ENCODE data around the gene IKZF3.
"Not testable (repeated sequence)": the region's sequence is repeated elsewhere in the genome, so short reads cannot be mapped to it uniquely, and the experiment has no call there.

Gene IKZF3

GRCh38 chr17:39735882-39736281, 128.2 kb downstream of the IKZF3 start:
- no peak for TF ChIP-seq CTCF (IDR thresholded peaks at IDR 0.05; ENCODE audit: low read depth, low read length)
- no peak for DNase-seq (ENCODE audit: low read depth in 2 of 2)
- H3K4me3 ChIP-seq (replicated peaks in 1 of 2; ENCODE audit: low read depth in 2 of 2, low read length in 2 of 2), result no peak overlapping the region

DNA sequence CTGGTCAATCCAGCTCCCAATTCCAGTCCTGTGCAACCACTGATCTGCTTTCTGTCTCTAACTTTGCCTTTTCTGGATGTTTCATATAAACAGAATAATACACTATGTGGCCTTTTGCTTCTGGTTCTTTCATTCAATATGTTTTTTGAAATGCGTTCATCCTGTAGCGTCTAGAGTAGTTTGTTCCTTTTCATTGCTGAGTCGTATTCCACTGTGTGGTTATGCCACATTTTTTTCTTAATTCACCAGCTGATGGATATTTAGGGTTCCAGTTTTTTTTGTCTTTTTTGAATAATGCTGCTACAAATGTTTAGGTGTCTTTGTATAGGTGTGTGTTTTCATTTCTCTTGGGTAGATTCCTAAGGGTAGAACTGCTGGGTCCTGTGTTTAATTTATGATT, 131.5 kb downstream of the IKZF3 start:
- no peak for DNase-seq (ENCODE audit: low read depth in 2 of 2)
- no peak overlapping the region for H3K4me3 ChIP-seq (replicated peaks in 1 of 2; ENCODE audit: low read depth in 2 of 2, low read length in 2 of 2)
- TF ChIP-seq CTCF (IDR thresholded peaks at IDR 0.05; ENCODE audit: low read depth, low read length), result no peak

DNA sequence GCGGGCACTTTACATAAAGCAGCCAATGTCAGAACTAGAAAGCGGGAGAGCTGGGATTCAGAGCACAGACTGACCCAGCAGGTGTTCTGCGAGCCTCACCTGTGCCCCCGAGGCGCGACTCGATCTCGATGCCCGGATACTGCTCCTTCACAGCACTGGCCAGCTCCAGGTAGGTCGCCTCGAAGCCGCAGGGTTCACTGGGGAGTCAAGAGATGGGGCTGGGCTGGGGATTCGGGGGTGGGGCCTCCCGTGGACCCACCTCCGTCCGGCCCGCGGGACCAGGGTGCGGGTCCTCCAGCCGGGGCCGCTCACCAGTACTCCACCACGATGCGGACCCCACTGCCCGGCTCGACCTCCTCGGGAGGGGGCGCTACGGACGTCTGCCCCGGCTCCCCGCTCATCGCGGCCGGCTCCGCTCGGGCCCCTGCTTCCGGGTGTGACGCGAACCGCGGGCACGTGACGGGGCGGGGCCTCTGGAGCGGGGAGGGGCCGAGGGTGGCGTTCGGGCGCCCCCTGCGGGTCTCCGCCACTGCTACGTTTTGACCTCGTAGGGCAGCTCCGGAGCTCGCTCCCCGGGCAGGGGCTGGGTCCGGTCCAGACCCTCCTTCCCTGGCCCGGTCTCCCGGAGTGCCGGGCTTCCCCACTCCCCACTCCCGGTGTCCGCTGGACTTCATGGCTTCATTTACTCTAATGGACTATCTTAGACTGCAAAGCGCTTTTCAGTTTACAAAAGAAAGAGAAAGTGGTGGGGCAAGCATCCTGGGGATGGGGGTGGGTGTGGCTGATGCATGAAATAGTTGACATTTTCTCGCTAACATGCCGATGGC, 133.8 kb downstream of the IKZF3 start, which contains the start of gene MIEN1:
TSS of gene MIEN1 (minus strand) at position 438 of the 827 bp plus-strand sequence. CDS start at position 401, 37 bp downstream.
- peak within 1 kb of the TSS; percentile 73 to 82 for H3K4me3 ChIP-seq (replicated peaks in 1 of 2; ENCODE audit: low read depth in 2 of 2, low read length in 2 of 2)
- TF ChIP-seq CTCF (IDR thresholded peaks at IDR 0.05; ENCODE audit: low read depth, low read length), result peak; percentile 69
- peak; percentile 83 to 87 for DNase-seq (ENCODE audit: low read depth in 2 of 2)

DNA sequence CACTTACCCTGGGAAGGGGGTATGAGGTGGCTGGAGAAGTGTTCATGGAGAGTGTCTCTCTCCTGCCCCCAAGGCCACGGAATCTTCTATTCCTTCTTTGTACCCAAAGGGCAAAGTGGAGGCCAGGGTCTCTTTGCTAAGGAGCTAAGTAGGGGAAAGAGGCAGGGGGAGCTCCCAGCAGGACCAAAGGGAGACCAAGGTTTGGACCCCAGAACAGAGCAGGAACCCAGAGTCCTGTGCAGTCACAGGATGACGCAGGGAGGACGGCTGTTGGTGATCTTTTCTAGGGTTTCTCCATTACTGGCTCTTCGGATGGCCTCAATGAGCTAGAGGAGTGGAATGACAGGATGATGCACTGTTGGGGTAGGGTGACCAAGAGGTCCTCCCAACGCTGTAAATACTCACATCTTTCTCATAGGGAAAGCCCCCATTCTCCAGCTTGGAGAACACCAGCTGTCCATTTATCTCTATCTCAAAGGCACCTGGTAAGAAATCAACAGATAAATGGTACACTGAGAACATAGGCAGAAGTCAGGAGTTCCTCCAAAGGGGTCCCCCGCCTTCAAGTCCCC, 134.7 kb downstream of the IKZF3 start:
- DNase-seq (ENCODE audit: low read depth in 2 of 2), result no peak
- peak overlapping the region; percentile 73 to 82 for H3K4me3 ChIP-seq (replicated peaks in 1 of 2; ENCODE audit: low read depth in 2 of 2, low read length in 2 of 2)
- TF ChIP-seq CTCF (IDR thresholded peaks at IDR 0.05; ENCODE audit: low read depth, low read length), result no peak

DNA sequence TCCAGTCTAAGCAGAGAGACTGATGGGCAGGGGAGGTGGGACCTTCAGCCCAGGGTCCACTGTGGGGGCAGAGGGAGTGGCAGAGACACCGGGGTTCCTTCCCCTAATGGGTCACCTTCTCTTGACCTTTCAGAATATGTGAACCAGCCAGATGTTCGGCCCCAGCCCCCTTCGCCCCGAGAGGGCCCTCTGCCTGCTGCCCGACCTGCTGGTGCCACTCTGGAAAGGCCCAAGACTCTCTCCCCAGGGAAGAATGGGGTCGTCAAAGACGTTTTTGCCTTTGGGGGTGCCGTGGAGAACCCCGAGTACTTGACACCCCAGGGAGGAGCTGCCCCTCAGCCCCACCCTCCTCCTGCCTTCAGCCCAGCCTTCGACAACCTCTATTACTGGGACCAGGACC, 136.6 kb downstream of the IKZF3 start:
- no peak for DNase-seq (ENCODE audit: low read depth in 2 of 2)
- H3K4me3 ChIP-seq (replicated peaks in 1 of 2; ENCODE audit: low read depth in 2 of 2, low read length in 2 of 2), result no peak overlapping the region
- TF ChIP-seq CTCF (IDR thresholded peaks at IDR 0.05; ENCODE audit: low read depth, low read length), result no peak

GRCh38 chr17:39726617-39727016, 137.5 kb downstream of the IKZF3 start:
- no peak for TF ChIP-seq CTCF (IDR thresholded peaks at IDR 0.05; ENCODE audit: low read depth, low read length)
- no peak for DNase-seq (ENCODE audit: low read depth in 2 of 2)
- H3K4me3 ChIP-seq (replicated peaks in 1 of 2; ENCODE audit: low read depth in 2 of 2, low read length in 2 of 2), result no peak overlapping the region

GRCh38 chr17:39725923-39726322, 138.2 kb downstream of the IKZF3 start:
- H3K4me3 ChIP-seq (replicated peaks in 1 of 2; ENCODE audit: low read depth in 2 of 2, low read length in 2 of 2); DNase-seq (ENCODE audit: low read depth in 2 of 2): not testable (repeated sequence)

Data from cardiac fibroblast (primary cell).